Gastroesophageal sphincter (tissue), 4 donors: ENCODE data around the gene NSD2. TPM values are rescaled to one million over a fixed set of nuclear protein-coding genes. Genes with fewer than 3 reads are reported as not detected.
A peak's percentile ranks its signal among the peaks of the same experiment; 100 is the strongest.

ENCODE experiments used
- ATAC-seq: fragments of 150-250 bp; one replicate; pipeline ENCODE4 v1.9.1; 2016; ENCODE audit warnings: mild to moderate bottlenecking, moderate library complexity
- H3K27ac ChIP-seq, 4 donors: fragments of 200-600 bp; sonication (generic) in 3 of 4; 1 replicate in 3 of 4; 2 replicates in 1 of 4; pipeline ENCODE4 v1.5.1; 2016 to 2019
- H3K27me3 ChIP-seq: fragments of 200-600 bp; sonication (generic); one replicate; pipeline ENCODE4 v1.5.1; 2019
- H3K36me3 ChIP-seq, 2 donors: fragments of 200-600 bp; sonication (generic); one replicate each; pipeline ENCODE4 v1.5.1; 2019; ENCODE audit warnings: control low read depth in 1 of 2
- H3K4me1 ChIP-seq, 3 donors: fragments of 200-600 bp; sonication (generic); 1 replicate in 2 of 3; 2 replicates in 1 of 3; pipeline ENCODE4 v1.5.1; 2016 to 2019; ENCODE audit warnings: control low read depth in 2 of 3
- H3K4me3 ChIP-seq, 2 donors: fragments of 200-600 bp; sonication (generic); one replicate each; pipeline ENCODE4 v1.5.1; 2019; ENCODE audit warnings: mild to moderate bottlenecking in 1 of 2, moderate library complexity in 1 of 2
- H3K9me3 ChIP-seq, 3 donors: fragments of 200-600 bp; sonication (generic); one replicate each; pipeline ENCODE4 v1.5.1; 2017 to 2019; ENCODE audit warnings: control low read depth in 2 of 3
- CTCF ChIP-seq, 4 experiments: fragments of 200-600 bp in 2 of 4; fragments of 450-650 bp in 2 of 4; sonication (generic) in 1 of 4; IDR thresholded peaks; one replicate each; pipeline ENCODE4 v1.5.1; 2017 to 2019; ENCODE audit warnings: antibody characterized with exemption in 4 of 4, mild to moderate bottlenecking in 2 of 4, moderate library complexity in 2 of 4
- EP300 ChIP-seq: sonication (generic); formaldehyde crosslinking; IDR thresholded peaks from one replicate; pipeline ENCODE4 v1.6.1; 2017; ENCODE audit warnings: antibody characterized with exemption, mild to moderate bottlenecking
- POLR2A ChIP-seq, 2 donors: fragments of 450-650 bp; IDR thresholded peaks; one replicate each; pipeline ENCODE4 v1.6.1; 2017; ENCODE audit warnings: antibody characterized with exemption in 2 of 2, mild to moderate bottlenecking in 2 of 2, moderate library complexity in 1 of 2
- POLR2AphosphoS5 ChIP-seq: sonication (generic); formaldehyde crosslinking; IDR thresholded peaks from one replicate; pipeline ENCODE4 v1.6.1; 2017; ENCODE audit warnings: antibody characterized with exemption
- WGBS, 2 donors: methylation state at CpG; one replicate each; pipeline ENCODE4 v1.1.5; 2018; ENCODE audit warnings: low coverage in 1 of 2; 5-methylcytosine and 5-hydroxymethylcytosine counted together
- total RNA-seq, 4 donors: library from RNA; depleted of rRNA; stranded (reverse); fragments of >200 nt; gene quantifications; one replicate each; pipeline ENCODE4 v1.1.0, GENCODE V29; 2016

Gene NSD2
- total RNA-seq, 4 donors from 2014 or later: 37.8 to 47.3 (median 39.4) TPM

- no peak overlapping the region for H3K27ac ChIP-seq
- TF ChIP-seq POLR2AphosphoS5: no peak
- TF ChIP-seq EP300: no peak
- no peak for TF ChIP-seq POLR2A (IDR thresholded peaks at IDR 0.05)
- TF ChIP-seq CTCF (IDR thresholded peaks at IDR 0.05): no peak
These were observed 20.9 kb upstream of the NSD2 start for GRCh38 chr4:1850276-1850675.

GRCh38 chr4:1851160-1851559 lies 20.0 kb upstream of the NSD2 start:
- no peak for ATAC-seq
- Histone ChIP-seq H3K27me3 (no peaks in the 10 kb centered on the region), H3K4me1 (peaks cover 0 to 47% (median 8%) of the 10 kb centered on the region in 3 donors), H3K36me3 (peaks cover 0 to 29% of the 10 kb centered on the region in 2 donors), H3K27ac (no peak overlapping the region), H3K9me3 (no peaks in the 10 kb centered on the region), H3K4me3 (no peak overlapping the region)
- TF ChIP-seq POLR2A (IDR thresholded peaks at IDR 0.05) (no peak), EP300 (no peak)
- WGBS, 2 donors: 64 to 69% methylated on average over 2 to 9 of the region's 11 CpGs

More at GRCh38 chr4:1850276-1850675, 20.9 kb upstream of the NSD2 start:
- peaks cover 0 to 38% of the 10 kb centered on the region in 2 donors for H3K36me3 ChIP-seq
- peaks cover 0 to 45% (median 8%) of the 10 kb centered on the region in 3 donors for H3K4me1 ChIP-seq
- no peaks in the 10 kb centered on the region for H3K27me3 ChIP-seq
- H3K4me3 ChIP-seq: no peak overlapping the region
- no peaks in the 10 kb centered on the region for H3K9me3 ChIP-seq
- no peak for ATAC-seq
- 90% methylated on average over 6 of the region's 10 CpGs; no CpG with 5 or more reads in 1 of the 2 donors for WGBS, 2 donors

- 78 to 83% methylated on average over 11 to 12 of the region's 16 CpGs for WGBS, 2 donors
- no peaks in the 10 kb centered on the region for H3K9me3 ChIP-seq
- no peak overlapping the region for H3K27ac ChIP-seq
- H3K36me3 ChIP-seq: peaks cover 0 to 25% of the 10 kb centered on the region in 2 donors
- no peak overlapping the region for H3K4me3 ChIP-seq
- peaks cover 0 to 50% (median 10%) of the 10 kb centered on the region in 3 donors for H3K4me1 ChIP-seq
- no peak for TF ChIP-seq POLR2A (IDR thresholded peaks at IDR 0.05)
- TF ChIP-seq POLR2AphosphoS5: no peak
- no peak for TF ChIP-seq CTCF (IDR thresholded peaks at IDR 0.05)
- TF ChIP-seq EP300: no peak
- no peak for ATAC-seq
- H3K27me3 ChIP-seq: no peaks in the 10 kb centered on the region
These were observed 19.4 kb upstream of the NSD2 start for GRCh38 chr4:1851575-1852410.

- no peak for TF ChIP-seq CTCF (IDR thresholded peaks at IDR 0.05)
- TF ChIP-seq EP300: no peak
- no peak for TF ChIP-seq POLR2A (IDR thresholded peaks at IDR 0.05)
- TF ChIP-seq POLR2AphosphoS5: no peak
- Histone ChIP-seq H3K36me3 (peaks cover 0 to 12% of the 10 kb centered on the region in 2 donors), H3K27ac (no peak overlapping the region), H3K4me3 (no peak overlapping the region), H3K27me3 (no peaks in the 10 kb centered on the region), H3K4me1 (peaks cover 0 to 62% (median 19%) of the 10 kb centered on the region in 3 donors), H3K9me3 (no peaks in the 10 kb centered on the region)
- ATAC-seq: no peak
- WGBS, 2 donors: 57 to 74% methylated on average over 2 to 9 of the region's 9 CpGs
These were observed 18.1 kb upstream of the NSD2 start for GRCh38 chr4:1852904-1853623.

- no peak for ATAC-seq
- Histone ChIP-seq H3K4me3 (peak overlapping the region in 1 of 2 donors; percentile 96), H3K36me3 (no peaks in the 10 kb centered on the region), H3K27ac (peak overlapping the region in 2 of 4 donors; percentile 83 to 87), H3K9me3 (no peaks in the 10 kb centered on the region), H3K27me3 (no peaks in the 10 kb centered on the region), H3K4me1 (peaks cover 0 to 62% (median 19%) of the 10 kb centered on the region in 3 donors)
- WGBS, 2 donors: 36 to 42% methylated on average over 1 of the region's 1 CpG
- no peak for TF ChIP-seq EP300
- TF ChIP-seq POLR2A (IDR thresholded peaks at IDR 0.05): no peak
- TF ChIP-seq POLR2AphosphoS5: no peak
- TF ChIP-seq CTCF (IDR thresholded peaks at IDR 0.05): no peak
These were observed 16.4 kb upstream of the NSD2 start for GRCh38 chr4:1854752-1855151.
